HCEC 1CT (cell line): ENCODE measurements around the gene IL17REL.

Experiments
- DNase-seq: peaks from one replicate; pipeline ENCODE4 v3.0.0-alpha.2; 2017

The IL17REL gene

GRCh38 chr22:49966041-49966773 is 46.4 kb downstream of the IL17REL start:
- no peak for DNase-seq

GRCh38 chr22:49965091-49966040 is 47.2 kb downstream of the IL17REL start:
- DNase-seq: no peak

- DNase-seq: no peak
Observed at GRCh38 chr22:49964136-49965090, 48.2 kb downstream of the IL17REL start.

- no peak for DNase-seq
Observed at GRCh38 chr22:49963647-49964026, 48.9 kb downstream of the IL17REL start.

- no peak for DNase-seq
Observed at GRCh38 chr22:49962751-49963646, 49.6 kb downstream of the IL17REL start.

- peak; percentile 91 for DNase-seq
Observed at GRCh38 chr22:49962012-49962750, 50.4 kb downstream of the IL17REL start.

- DNase-seq: no peak
Observed at GRCh38 chr22:49961601-49962011, 51.0 kb downstream of the IL17REL start.

GRCh38 chr22:49961005-49961600 is 51.5 kb downstream of the IL17REL start:
- DNase-seq: peak; percentile 61

- peak; percentile 93 for DNase-seq
Observed at GRCh38 chr22:49960159-49961004, 52.2 kb downstream of the IL17REL start, which contains the start of gene PIM3. PIM3 (plus strand) TSS chr22:49960772; CDS start chr22:49960948, 176 bp downstream.

- DNase-seq: peak; percentile 25
Observed at GRCh38 chr22:49959782-49960158, 52.8 kb downstream of the IL17REL start.

- no peak for DNase-seq
Observed at GRCh38 chr22:49958931-49959781, 53.4 kb downstream of the IL17REL start.

GRCh38 chr22:49958366-49958921 is 54.1 kb downstream of the IL17REL start:
- DNase-seq: no peak

GRCh38 chr22:49957826-49958365 is 54.7 kb downstream of the IL17REL start:
- no peak for DNase-seq

- no peak for DNase-seq
Observed at GRCh38 chr22:49956914-49957825, 55.4 kb downstream of the IL17REL start.

- DNase-seq: no peak
Observed at GRCh38 chr22:49956418-49956770, 56.2 kb downstream of the IL17REL start.

GRCh38 chr22:49955581-49956417 is 56.8 kb downstream of the IL17REL start:
- DNase-seq: no peak
